OCI-M1 (cell line): ENCODE results near the gene BARHL1.

Source experiments
- DNase-seq: peaks from one replicate; lab custom pipeline; 2025; lab: John Stamatoyannopoulos, UW

Gene BARHL1

DNA sequence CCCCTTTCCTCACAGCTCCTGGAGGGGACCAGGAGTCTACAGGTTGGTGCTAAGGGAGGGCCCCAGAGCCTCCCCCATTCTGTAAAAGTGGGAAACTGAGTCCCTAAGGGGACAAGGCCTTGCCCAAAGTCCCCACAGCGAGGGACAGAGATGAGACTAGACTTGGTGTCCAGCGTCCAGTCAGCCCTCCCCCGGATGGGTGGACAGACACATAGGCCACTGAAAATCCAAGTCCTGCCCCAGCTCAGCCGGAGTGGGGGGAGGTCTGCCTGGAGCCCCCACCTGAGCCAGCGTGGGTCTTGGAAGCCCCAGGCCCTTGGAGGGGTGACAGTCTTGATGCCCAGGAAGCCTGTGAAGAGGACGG is 5.2 kb downstream of the BARHL1 start:
- DNase-seq: no peak

DNA sequence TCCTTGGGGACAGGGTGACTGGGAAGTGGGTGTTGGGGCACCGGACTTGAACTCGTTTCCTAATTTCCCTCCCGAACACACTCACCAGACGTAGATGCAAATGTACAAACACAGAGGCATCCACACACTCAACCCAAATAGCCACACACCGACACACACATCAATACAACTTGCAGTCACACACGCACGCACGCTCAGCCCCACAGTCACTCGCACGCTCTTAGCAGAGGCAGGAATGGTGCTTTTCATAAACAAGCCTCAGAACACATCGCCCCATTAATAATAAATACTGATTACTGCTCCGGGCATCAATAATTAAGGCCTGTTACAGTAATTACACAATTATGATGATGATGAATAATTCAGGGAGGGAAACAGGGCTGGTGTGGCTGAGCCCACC is 5.7 kb downstream of the BARHL1 start:
- DNase-seq: no peak

DNA sequence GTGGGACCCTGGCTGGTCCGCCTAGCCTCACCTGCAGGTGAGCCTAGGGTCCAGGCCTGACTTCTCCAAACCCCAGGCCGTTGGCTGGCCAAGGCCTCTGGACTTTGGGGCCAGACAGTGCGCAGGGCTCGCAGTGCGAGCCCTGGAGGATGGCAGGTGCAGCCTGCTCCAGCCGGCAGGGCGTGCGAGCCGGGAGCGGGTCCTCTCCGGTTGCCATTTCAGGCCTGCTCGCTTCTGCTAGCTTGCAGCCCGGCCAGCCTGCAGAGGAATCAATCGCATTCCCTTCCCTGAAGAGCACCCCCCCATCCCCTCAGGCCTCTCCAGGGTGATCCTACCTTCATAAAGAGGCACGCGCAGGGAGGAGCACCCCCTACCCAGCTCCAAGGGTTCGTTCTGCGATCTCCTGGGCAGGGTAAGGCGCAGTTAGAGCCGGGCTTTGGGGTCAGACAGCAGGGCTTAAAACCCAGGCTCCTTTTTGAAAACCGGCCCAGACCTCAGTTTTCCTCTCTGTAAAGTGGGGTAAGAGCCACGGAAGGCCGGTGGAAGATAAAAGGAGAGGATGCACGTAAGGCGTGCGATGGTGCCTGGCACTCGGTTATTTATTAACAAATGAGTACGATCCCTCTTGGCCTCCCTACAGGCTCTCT is 6.2 kb downstream of the BARHL1 start:
- no peak for DNase-seq

DNA sequence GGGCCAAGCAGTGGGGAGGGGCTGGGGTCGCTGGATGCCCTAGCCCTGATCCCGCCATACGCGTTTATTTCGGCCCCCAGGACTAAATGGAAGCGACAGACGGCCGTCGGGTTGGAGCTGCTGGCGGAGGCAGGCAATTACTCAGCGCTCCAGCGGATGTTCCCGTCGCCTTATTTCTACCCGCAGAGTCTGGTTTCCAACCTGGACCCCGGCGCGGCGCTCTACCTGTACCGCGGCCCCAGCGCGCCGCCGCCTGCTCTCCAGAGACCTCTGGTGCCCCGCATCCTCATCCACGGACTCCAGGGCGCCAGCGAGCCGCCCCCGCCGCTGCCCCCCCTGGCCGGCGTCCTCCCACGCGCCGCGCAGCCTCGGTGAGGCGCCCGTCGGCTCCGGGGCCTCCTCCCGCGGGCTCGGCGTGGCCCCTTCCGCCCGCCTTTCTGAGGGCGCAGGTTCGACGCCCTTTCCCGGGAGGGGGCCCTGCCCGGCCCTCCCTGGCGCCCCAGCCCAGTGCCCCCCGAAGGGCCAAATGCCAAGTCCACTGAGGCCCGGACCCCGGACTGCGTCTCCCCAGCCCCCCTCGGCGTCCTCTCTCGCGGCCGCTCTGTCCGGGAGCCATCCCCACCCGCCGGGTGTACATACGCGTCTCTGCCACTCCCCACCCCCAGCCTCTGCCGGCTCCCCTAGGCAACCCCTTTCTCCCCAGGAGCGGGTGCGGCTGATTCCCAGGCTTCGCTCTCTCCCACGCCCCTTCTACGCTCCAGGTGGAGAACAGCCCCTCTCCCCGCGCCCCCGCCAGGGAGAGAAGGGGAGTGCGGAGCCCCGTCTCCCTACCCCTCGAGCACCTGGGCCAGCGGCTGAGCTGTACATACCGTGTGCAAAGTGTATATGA is 7.0 kb downstream of the BARHL1 start:
- no peak for DNase-seq

DNA sequence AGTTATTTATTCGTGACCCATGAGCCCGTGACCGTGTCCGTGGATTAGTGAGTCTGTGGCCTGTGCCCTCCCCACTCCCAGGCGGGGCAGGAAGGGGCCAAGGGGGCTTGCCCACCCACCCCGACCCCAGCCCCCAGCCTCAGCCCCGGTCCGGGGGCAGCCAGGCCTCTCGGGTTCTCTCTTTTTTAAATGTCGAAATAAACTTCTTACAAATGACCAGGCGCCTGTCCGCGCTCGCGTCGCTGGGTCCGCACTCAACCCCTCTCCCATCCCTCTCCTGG is 7.6 kb downstream of the BARHL1 start:
- DNase-seq: no peak

DNA sequence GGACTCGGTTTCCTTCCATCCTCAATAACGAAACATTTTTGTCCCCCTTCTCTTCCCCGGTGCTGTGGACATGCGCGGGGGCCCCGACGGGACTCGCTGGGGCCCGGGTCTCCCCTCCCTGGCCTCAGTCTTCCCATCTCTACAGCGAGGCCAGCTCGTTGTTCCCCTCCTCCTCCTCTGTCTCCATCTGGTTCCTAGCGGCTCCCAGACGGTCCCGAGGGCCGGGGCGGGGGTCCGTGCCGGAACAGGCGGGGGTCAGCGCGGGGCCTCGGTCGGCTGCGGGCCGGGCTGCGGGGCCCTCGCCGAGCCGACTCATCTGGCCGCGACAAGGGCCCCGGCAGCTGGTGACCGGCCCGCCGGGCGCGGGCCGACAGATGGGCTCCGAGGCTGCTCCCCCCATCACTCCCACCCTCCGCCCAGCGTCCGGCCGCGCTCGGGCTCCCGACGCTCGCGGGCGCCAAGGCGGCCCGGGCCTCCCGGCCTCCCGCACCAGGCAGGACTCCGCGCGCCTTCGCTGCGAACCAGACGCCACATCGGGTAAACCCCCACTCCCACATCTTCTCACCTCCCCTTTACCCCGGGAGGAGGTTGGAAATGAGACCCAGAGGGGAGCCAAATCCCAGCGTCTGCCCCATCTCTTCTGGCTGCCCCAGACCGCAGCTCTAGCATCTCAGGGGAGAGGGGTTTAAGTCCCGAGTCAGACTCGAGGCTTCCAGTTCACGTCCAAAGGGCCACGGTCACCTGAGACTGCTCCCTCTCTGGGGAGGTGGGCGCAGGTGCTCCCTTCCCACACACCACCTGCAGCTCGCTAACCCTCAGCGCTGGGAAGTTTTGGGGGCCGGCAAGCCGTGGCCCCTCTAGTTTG is 8.1 kb downstream of the BARHL1 start:
- DNase-seq: no peak

DNA sequence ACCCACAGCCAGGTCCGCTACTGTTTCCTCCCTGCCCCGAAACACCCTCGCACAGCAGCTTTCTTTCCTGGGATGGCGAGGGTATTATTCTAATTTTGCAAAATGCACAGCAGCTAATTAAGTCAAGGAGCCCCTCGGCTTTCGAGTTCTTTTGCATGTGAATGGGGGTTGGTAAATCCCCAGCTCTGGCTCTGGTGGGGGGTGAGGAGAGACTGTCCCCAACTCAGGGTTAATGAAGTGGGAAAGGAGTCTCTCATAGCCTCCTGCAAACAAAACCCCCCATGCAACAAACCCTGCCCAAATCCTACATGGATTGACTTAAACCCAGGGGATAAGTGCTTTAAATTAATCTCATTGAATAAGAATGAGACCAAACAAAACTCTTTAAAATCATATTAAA is 8.8 kb downstream of the BARHL1 start:
- no peak for DNase-seq

DNA sequence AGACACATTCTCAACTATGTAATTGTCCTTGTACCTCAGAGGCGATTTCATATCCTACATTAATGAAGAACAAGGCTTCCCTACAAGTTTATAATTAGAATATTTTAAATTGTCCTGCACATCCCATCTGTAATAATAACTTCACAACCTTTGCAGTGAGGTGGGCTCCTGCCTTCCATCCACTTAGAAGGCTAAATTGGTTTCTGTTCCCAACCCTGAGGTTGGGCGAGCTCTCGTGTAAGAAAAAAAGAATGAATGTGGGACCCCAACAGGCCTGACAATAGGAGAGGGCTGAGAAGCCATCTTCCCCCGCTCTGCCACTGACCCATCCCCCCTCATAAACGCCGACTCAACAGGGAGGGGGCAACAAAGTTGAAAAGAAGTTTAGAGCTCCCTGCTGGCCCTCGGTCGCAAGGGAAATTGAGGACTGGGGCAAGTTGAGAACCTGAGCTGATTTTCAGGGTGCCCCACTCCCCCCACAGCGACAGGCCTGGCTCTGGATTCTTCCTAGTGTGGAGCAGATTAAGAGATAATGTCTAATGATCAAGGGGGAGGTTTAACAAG is 9.4 kb downstream of the BARHL1 start:
- no peak for DNase-seq

DNA sequence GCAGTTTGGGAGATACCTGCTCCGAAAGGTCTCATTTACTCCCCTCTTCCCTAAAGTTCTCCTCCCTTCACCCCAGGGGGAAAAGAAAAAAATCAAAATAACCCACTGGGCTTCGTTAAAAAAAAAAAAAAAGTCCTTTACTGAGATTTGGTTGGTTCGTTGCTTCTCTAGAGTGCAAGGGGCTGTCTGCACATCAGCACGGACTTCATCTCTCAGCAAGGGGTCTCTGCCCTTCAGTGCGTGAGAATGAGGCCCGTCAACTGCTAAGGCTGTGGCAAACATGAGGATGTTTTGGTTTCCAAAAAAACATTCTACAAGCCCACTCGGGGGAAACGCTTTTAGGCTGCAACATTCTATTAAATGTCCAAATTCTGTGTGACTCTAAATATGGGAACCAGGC is 10.0 kb downstream of the BARHL1 start:
- DNase-seq: no peak

DNA sequence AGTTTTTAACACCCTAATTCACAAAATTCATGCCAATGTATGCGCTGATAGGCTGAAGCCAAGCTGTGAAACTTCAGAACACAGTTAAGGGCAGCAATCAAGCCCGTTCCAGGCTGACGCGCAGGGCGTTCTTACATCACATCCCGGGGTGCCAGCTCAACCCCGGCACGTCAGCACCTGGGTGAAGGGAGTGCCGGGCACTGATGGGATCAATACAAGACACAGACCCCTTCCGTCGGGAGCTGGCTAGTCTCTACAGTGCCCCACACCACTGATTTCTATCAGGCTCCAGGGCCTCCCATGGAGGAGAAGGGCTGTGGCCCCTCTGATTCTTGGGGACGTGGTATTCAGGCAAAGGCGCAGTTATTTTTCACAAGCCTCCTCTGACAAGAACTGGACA is 12.0 kb downstream of the BARHL1 start:
- no peak for DNase-seq

DNA sequence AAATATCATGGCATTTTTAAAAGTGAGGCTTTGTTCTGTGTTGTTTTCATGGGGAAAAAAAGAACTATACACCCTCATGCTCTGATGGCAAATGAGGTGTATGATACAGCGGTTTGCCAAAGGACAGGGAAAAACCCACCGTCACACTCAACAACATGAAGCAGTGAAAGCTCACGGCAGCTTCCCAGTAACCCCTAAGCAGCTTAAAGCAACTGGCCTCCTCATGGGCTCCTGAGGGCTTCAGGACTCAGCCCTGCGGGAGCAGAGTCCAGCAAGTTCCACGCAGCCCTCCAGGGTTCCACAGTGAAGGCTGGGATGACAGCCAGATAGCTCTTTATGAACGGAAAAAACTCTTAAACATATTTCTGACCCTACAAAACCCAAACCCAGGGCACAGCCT is 12.9 kb downstream of the BARHL1 start:
- no peak for DNase-seq

DNA sequence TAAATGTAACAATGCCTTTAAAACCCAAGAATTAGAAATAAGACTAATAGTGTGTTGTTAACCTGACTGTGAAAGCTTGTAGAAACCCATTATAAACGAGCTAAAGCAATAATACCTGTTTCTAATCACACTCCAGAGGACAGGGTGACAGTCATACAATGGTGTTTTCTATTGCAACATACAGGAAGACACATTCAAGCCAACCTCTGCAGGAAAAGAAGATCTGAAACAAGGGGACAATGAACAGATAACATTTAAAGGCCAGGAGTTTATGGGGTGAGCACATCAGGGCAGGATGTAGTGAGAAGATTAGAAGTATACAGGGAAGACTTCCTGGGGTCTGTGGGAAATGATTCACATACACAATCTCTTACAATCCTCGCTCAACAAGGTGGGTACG is 13.8 kb downstream of the BARHL1 start:
- DNase-seq: no peak

DNA sequence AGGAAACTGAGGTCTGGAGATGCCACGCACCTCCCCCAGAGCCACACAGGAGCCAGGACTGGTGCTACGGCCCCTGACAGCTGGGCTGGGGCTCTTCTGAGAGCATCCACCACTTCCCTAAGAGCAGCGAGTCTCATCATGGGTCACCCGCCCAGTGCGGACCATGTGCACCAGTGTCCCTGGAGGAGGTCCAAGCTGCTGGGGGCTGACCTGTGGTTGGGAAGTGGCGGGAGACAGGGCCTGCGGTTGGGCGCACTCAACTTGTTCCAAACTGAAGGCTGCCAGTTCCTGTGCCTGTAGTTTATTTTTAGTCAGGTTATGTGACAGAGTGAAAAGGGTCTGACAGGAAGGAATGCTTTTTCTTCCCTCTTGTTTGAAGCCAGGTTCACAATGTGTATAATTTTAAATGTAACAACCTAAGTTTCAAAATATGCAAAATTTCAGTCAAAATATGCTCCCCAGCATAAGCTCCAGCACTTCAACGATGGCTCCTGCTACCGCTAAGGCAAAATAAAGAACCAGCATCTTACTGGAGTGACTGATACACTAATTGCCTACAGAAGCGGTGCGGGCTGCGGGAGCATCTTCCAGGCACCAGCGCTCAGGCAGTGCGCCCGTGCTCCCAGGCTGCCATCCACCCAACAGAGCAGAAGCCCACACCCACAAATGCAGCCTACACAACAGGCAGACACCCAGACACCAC is 14.8 kb downstream of the BARHL1 start:
- DNase-seq: no peak

DNA sequence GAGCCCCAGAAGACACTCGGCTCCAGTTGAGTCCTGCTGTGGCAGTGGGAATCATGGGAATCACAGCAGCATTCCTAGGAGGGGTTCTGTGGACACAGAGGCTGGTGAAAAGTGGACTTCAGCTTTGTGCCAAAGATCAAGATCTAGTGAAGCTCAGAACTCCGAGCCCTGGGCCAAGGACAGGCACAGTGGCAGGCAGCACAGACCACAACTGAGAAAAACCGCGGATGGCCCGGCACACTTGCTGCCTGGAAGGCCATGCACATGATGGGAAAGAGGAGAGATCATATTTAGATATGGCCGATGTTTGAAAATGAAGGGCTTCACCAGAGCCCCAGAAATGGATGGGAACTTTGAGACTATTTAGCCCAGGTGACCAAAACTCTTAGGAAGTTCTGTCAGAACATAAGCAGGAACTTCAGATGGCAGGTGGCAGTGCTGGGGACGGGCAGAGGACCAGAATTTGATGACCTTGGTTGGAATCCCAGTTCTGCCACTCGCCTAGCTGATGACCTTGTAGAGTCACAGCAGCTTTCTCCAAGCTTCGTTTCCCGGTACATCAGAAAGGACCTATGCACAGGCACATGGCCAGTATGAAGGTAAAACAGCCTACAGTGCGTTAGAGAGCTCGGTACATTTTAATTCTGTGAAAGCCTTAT is 18.0 kb downstream of the BARHL1 start:
- no peak for DNase-seq

DNA sequence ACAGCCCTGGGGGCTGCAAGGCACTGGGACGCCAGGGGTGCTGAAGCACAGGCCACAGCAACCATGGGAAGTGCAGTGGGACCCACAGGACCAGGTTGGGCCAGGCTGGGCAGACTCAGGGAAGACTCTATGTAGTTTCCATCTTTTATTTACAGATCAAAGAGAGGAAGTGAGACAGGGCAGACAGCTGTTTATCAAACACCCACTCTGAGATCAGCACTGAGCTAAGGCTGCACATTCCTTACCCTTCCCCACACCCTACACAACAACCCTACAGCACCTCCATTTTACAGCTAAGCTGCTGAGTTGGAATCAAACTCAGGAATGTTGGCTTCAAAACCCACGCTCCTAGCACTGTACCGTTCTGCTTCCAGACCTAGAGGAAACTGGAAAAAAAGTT is 19.8 kb downstream of the BARHL1 start:
- no peak for DNase-seq

DNA sequence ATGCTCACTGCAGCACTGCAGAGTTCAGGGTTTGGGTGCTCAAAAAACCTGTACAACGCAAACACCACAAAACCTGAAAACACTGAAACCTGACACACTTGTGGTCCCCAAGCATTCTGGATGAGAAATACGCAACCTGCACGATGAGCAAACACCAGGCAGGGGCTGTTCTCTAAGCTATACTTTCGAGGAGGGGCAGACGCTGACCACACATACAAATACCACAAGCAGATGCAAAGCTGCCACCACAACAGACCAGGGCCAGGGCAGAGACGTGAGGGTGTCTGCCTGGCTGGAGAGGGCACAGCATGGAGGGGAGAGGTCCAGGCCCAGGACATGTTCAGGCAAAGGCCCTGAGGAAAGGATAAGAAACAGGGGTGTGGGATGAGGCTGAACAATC is 23.0 kb downstream of the BARHL1 start:
- DNase-seq: no peak

DNA sequence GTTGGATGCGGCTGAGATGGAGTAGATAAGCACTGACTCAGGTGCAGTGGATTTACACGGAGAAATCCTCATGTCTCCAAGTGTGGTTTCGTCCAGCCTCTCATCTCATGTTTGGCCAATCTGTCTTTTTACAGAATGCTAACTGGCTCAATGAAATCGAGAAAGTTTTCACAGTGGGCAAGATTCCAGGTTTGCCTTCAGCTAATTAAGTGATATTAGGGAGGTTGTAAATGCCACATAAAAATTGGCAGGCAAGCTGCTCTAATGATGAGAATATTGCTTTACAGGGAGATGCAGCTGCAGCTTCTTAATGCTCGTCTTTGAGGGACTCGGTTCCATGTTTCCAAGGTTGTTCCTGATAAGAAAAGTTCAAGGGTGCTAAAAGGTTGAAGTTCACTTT is 23.7 kb downstream of the BARHL1 start:
- DNase-seq: no peak

DNA sequence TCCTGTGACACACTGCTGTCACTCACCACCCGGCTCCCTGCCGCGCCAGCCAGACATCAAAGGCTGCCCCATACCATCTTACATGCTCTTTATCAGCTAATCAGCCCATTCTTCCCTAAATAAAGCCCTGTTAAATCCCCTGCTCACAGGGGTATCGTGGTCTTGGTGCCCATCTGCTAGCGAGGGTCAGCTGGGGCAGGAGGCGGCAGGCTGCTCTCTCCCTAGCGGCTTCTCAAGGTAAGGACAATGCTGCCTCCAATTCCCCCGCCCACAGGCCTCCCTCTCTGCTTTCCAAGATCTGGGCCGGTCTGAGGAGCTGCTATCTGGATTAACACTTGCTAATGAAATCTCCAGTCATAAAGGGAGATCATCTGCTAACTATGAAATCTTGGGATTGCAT is 26.8 kb downstream of the BARHL1 start:
- no peak for DNase-seq

DNA sequence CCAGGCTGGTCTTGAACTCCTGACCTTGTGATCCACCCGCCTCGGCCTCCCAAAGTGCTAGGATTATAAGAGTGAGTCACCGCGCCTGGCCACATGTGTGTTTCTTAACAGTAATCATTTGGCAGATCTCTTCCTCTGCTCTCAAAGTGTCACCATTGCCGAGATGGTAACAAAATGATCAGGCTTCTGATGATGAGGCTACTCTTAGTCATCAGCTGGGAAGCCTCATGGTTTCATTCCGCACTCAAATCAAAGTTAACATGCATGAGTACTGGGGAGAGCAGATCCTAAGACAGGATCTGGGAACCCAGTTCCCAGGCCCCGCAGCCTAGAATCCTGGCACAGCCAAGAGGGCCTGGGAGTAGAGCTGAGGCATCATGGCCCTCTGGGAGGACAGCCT is 27.4 kb downstream of the BARHL1 start:
- no peak for DNase-seq

DNA sequence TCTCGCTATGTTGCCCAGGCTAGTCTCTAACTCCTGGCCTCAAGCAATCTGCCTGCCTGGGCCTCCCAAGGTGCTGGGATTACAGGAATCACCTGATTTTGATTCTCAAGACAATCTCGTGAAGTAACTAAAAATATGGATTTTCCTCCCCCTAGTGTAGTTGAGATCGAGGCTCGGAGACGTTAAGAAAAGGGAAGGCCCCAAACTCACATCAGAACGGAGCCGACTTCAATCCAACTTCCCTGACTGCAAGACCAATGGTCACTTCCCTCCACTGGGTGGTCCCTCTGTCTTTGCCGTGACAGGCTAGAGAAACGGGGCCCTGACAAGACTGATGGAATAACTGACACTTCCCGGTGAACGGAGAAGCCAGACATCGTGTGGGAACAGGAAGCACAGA is 28.3 kb downstream of the BARHL1 start:
- no peak for DNase-seq

DNA sequence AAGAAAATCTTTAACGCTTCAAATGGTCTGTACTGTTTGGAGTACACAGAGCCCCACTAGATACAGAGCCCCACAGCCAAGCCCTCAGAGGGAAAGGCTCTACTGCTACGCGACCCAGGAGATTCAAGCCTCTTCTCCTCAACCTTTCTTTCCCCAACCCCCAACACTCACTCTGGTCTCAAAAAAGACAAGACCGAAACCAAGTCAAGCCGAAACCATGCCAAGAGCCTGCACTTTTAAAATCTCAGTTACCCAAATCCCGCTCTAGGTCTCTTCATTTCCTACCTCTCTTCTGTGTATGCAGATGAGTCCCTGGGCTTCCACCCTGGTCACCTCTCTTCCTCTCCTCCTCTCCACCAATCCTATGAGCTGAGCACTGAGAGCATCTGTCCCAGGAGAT is 31.9 kb downstream of the BARHL1 start:
- DNase-seq: no peak

DNA sequence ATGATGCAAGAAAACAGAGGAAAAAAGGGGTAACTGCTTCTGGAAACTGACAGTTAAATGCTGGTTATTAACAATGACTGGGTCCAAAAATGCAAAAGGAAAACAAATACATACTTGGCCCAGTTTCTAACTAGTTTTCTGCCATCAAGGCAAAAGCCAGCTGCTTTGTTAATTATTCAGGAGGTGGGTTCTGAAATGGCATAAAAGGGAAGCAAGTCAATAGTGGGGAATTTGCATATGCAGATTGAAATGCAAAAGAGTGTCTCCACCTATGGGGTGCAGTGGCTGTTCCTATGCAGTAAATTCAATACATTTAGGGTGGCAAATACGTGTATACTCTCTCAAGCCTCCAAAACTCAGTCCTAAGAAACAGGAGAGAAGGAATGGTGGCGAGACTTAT is 33.4 kb downstream of the BARHL1 start:
- DNase-seq: no peak
